ENCODE results near the gene HMGCR.

Gene HMGCR

GRCh38 chr5:75341934-75342333, 4.9 kb downstream of the HMGCR start:
- FAIRE-seq: no peak

- FAIRE-seq: no peak
Measured at GRCh38 chr5:75342836-75343235, 5.8 kb downstream of the HMGCR start.

- no peak for FAIRE-seq
Measured at GRCh38 chr5:75348241-75348640, 11.2 kb downstream of the HMGCR start.

- no peak for FAIRE-seq
Measured at GRCh38 chr5:75349663-75350062, 12.6 kb downstream of the HMGCR start.

- no peak for FAIRE-seq
Measured at GRCh38 chr5:75351139-75351926, 14.3 kb downstream of the HMGCR start.

- no peak for FAIRE-seq
Measured at GRCh38 chr5:75355236-75355635, 18.2 kb downstream of the HMGCR start.

- no peak for FAIRE-seq
Measured at GRCh38 chr5:75356719-75357118, 19.7 kb downstream of the HMGCR start.

GRCh38 chr5:75358117-75358516, 21.1 kb downstream of the HMGCR start:
- peak; percentile 86 for FAIRE-seq

- FAIRE-seq: no peak
Measured at GRCh38 chr5:75361310-75361709, 24.3 kb downstream of the HMGCR start.

GRCh38 chr5:75362474-75362975, 25.5 kb downstream of the HMGCR start:
- FAIRE-seq: no peak

GRCh38 chr5:75363111-75363510, 26.1 kb downstream of the HMGCR start:
- FAIRE-seq: peak; percentile 84

GRCh38 chr5:75363726-75364495, 26.9 kb downstream of the HMGCR start:
- peak; percentile 61 for FAIRE-seq

- peak; percentile 11 for FAIRE-seq
Measured at GRCh38 chr5:75364571-75365280, 27.7 kb downstream of the HMGCR start.

- FAIRE-seq: peak; percentile 11
Measured at GRCh38 chr5:75365740-75366139, 28.7 kb downstream of the HMGCR start.

GRCh38 chr5:75366787-75367186, 29.8 kb downstream of the HMGCR start:
- no peak for FAIRE-seq

GRCh38 chr5:75367401-75367800, 30.4 kb downstream of the HMGCR start:
- FAIRE-seq: peak; percentile 80

GRCh38 chr5:75368391-75368790, 31.4 kb downstream of the HMGCR start:
- FAIRE-seq: no peak

- FAIRE-seq: peak; percentile 42
Measured at GRCh38 chr5:75373862-75374261, 36.8 kb downstream of the HMGCR start.

GRCh38 chr5:75374394-75374814, 37.4 kb downstream of the HMGCR start:
- no peak for FAIRE-seq

GRCh38 chr5:75375414-75375813, 38.4 kb downstream of the HMGCR start:
- peak; percentile 81 for FAIRE-seq

GRCh38 chr5:75380099-75380498, 43.1 kb downstream of the HMGCR start:
- FAIRE-seq: no peak

GRCh38 chr5:75381456-75381855, 44.4 kb downstream of the HMGCR start:
- no peak for FAIRE-seq

- FAIRE-seq: no peak
Measured at GRCh38 chr5:75384218-75384617, 47.2 kb downstream of the HMGCR start.

Measured in G401.6 (cell line).